Stimulated activated CD4-positive, alpha-beta T cell treated with anti-CD3 and anti-CD28 coated beads, Interleukin-15, amount 100 ng/mL, for 48 hours (primary cell): ENCODE data around the gene PSD2.

Experiments used
- DNase-seq, 2 donors: peaks; one replicate each; pipeline ENCODE4 v3.0.0-alpha.2; 2020; ENCODE audit warnings: low read depth in 2 of 2

Gene PSD2

GRCh38 chr5:139795074-139796001, at the start of gene PSD2:
Gene PSD2 (plus strand): TSS chr5:139795808. CDS start chr5:139809441, 13,633 bp downstream.
- DNase-seq: no peak

- DNase-seq: peak in 1 of 2 donors; percentile 65
These were observed 48.7 kb upstream of the PSD2 start for GRCh38 chr5:139746691-139747582.

- DNase-seq: no peak
These were observed 47.8 kb upstream of the PSD2 start for GRCh38 chr5:139747583-139748504.

GRCh38 chr5:139748505-139748826, 47.1 kb upstream of the PSD2 start:
- no peak for DNase-seq

- DNase-seq: no peak
These were observed 46.4 kb upstream of the PSD2 start for GRCh38 chr5:139749242-139749641.

GRCh38 chr5:139751236-139751635, 44.4 kb upstream of the PSD2 start:
- no peak for DNase-seq

GRCh38 chr5:139752506-139753473, 42.8 kb upstream of the PSD2 start:
- no peak for DNase-seq

GRCh38 chr5:139755892-139756671, 39.5 kb upstream of the PSD2 start:
- DNase-seq: no peak

GRCh38 chr5:139756971-139757370, 38.6 kb upstream of the PSD2 start:
- DNase-seq: no peak

- no peak for DNase-seq
These were observed 37.7 kb upstream of the PSD2 start for GRCh38 chr5:139757727-139758509.

GRCh38 chr5:139758510-139759075, 37.0 kb upstream of the PSD2 start:
- no peak for DNase-seq

- no peak for DNase-seq
These were observed 36.3 kb upstream of the PSD2 start for GRCh38 chr5:139759219-139759721.

- no peak for DNase-seq
These were observed 35.2 kb upstream of the PSD2 start for GRCh38 chr5:139760066-139761056.

GRCh38 chr5:139761057-139761450, 34.6 kb upstream of the PSD2 start:
- DNase-seq: no peak

- no peak for DNase-seq
These were observed 34.1 kb upstream of the PSD2 start for GRCh38 chr5:139761501-139761900.

GRCh38 chr5:139762615-139763170, 32.9 kb upstream of the PSD2 start:
- DNase-seq: no peak
